Tibial artery (tissue), 4 donors: ENCODE results near the gene P2RY6.

ENCODE experiments used
- DNase-seq, 2 donors: peaks; one replicate each; pipeline ENCODE4 v3.0.0-alpha.2; 2019
- H3K27ac ChIP-seq, 2 donors: fragments of 200-600 bp; sonication (generic) in 1 of 2; 1 replicate in 1 of 2; 2 replicates in 1 of 2; pipeline ENCODE4 v1.5.1; 2018 to 2019; ENCODE audit warnings: mild to moderate bottlenecking in 1 of 2
- H3K27me3 ChIP-seq, 2 donors: fragments of 200-600 bp; sonication (generic) in 1 of 2; one replicate each; pipeline versions ENCODE4 v1.5.1 to v1.6.0; 2016 to 2019
- H3K36me3 ChIP-seq, 3 donors: fragments of 200-600 bp; sonication (generic) in 2 of 3; one replicate each; pipeline ENCODE4 v1.5.1; 2016 to 2019; ENCODE audit warnings: mild to moderate bottlenecking in 2 of 3
- H3K4me1 ChIP-seq, 4 donors: fragments of 200-600 bp; sonication (generic) in 2 of 4; 1 replicate in 3 of 4; 2 replicates in 1 of 4; pipeline ENCODE4 v1.5.1; 2016 to 2019
- H3K4me3 ChIP-seq, 2 donors: fragments of 200-600 bp; sonication (generic) in 1 of 2; 1 replicate in 1 of 2; 2 replicates in 1 of 2; pipeline ENCODE4 v1.5.1; 2018 to 2019; ENCODE audit warnings: mild to moderate bottlenecking in 2 of 2
- H3K9me3 ChIP-seq, 3 donors: fragments of 200-600 bp; sonication (generic) in 1 of 3; one replicate each; pipeline ENCODE4 v1.5.1; 2016 to 2019
- CTCF ChIP-seq, 2 experiments: fragments of 200-600 bp in 1 of 2; fragments of 450-650 bp in 1 of 2; IDR thresholded peaks; one replicate each; pipeline ENCODE4 v1.5.1; 2017 to 2019; ENCODE audit warnings: antibody characterized with exemption in 2 of 2, mild to moderate bottlenecking in 1 of 2, moderate library complexity in 1 of 2
- intact Hi-C: fragments of 100-400 bp; cut with DNase I; formaldehyde crosslinking; loops from one replicate; pipeline ENCODE4 v1.15.0; 2023; ENCODE audit warnings: low total_unique reads

Gene P2RY6

GRCh38 chr11:73283276-73284000 lies 11.3 kb downstream of the P2RY6 start:
- intact Hi-C loops, result no loop called here
- Histone ChIP-seq H3K4me1 (peaks cover 0 to 8% (median 2%) of the 10 kb centered on the region in 4 donors), H3K27me3 (no peaks in the 10 kb centered on the region), H3K27ac (no peak overlapping the region), H3K4me3 (no peak overlapping the region), H3K36me3 (no peaks in the 10 kb centered on the region), H3K9me3 (no peaks in the 10 kb centered on the region)
- no peak for TF ChIP-seq CTCF (IDR thresholded peaks at IDR 0.05)
- DNase-seq, result peak in 1 of 2 donors; percentile 60

GRCh38 chr11:73284106-73284505 lies 12.0 kb downstream of the P2RY6 start:
- no peak overlapping the region for H3K27ac ChIP-seq
- intact Hi-C loops, result no loop called here

GRCh38 chr11:73285721-73286120 lies 13.6 kb downstream of the P2RY6 start:
- no peaks in the 10 kb centered on the region for H3K36me3 ChIP-seq
- no peak overlapping the region for H3K27ac ChIP-seq
- intact Hi-C loops, result loop anchor here (5.0 kb wide), 1 partner anchor 98 kb away; no protein-coding TSS in a partner anchor
- H3K4me3 ChIP-seq, result no peak overlapping the region
- DNase-seq, result peak in 1 of 2 donors; percentile 55
- no peaks in the 10 kb centered on the region for H3K27me3 ChIP-seq
- no peak for TF ChIP-seq CTCF (IDR thresholded peaks at IDR 0.05)
- H3K9me3 ChIP-seq, result no peaks in the 10 kb centered on the region
- H3K4me1 ChIP-seq, result peaks cover 0 to 21% (median 16%) of the 10 kb centered on the region in 4 donors

More at GRCh38 chr11:73284106-73284505, 12.0 kb downstream of the P2RY6 start:
- H3K4me1 ChIP-seq, result peaks cover 0 to 14% (median 8%) of the 10 kb centered on the region in 4 donors
- no peaks in the 10 kb centered on the region for H3K9me3 ChIP-seq
- H3K4me3 ChIP-seq, result no peak overlapping the region
- no peak for TF ChIP-seq CTCF (IDR thresholded peaks at IDR 0.05)
- H3K36me3 ChIP-seq, result no peaks in the 10 kb centered on the region
- no peaks in the 10 kb centered on the region for H3K27me3 ChIP-seq
- DNase-seq, result peak; percentile 11 to 57

GRCh38 chr11:73286240-73286810 lies 14.2 kb downstream of the P2RY6 start:
- peak in 1 of 2 donors; percentile 37 for DNase-seq
- intact Hi-C loops, result loop anchor here (5.0 kb wide), 1 partner anchor 99 kb away; no protein-coding TSS in a partner anchor
- peaks cover 0 to 21% (median 16%) of the 10 kb centered on the region in 4 donors for H3K4me1 ChIP-seq

More at GRCh38 chr11:73286240-73286810, 14.2 kb downstream of the P2RY6 start:
- Histone ChIP-seq H3K4me3 (no peak overlapping the region), H3K9me3 (no peaks in the 10 kb centered on the region), H3K27me3 (no peaks in the 10 kb centered on the region), H3K27ac (no peak overlapping the region), H3K36me3 (no peaks in the 10 kb centered on the region)
- no peak for TF ChIP-seq CTCF (IDR thresholded peaks at IDR 0.05)
